Lower lobe of right lung (tissue), 2 donors: Measurements from ENCODE around the gene GMPR2. TPM values are rescaled to one million over a fixed set of nuclear protein-coding genes. Genes with fewer than 3 reads are reported as not detected.

ENCODE experiments used
- ATAC-seq, 2 donors: fragments of 200-7000 bp; cut with Tn5 transposase; one replicate each; pipeline ENCODE4 v1.9.1; 2020 to 2022; ENCODE audit warnings: mild to moderate bottlenecking in 2 of 2, moderate library complexity in 2 of 2
- DNase-seq: peaks from one replicate; pipeline ENCODE4 v3.0.0-alpha.2; 2020
- H3K27ac ChIP-seq: fragments of 200-600 bp; one replicate; pipeline ENCODE4 v1.8.0; 2022
- H3K27me3 ChIP-seq: fragments of 200-600 bp; one replicate; pipeline ENCODE4 v1.8.0; 2022; ENCODE audit warnings: low read depth
- H3K36me3 ChIP-seq: fragments of 200-600 bp; one replicate; pipeline ENCODE4 v1.8.0; 2022; ENCODE audit warnings: mild to moderate bottlenecking
- H3K4me1 ChIP-seq: fragments of 200-600 bp; one replicate; pipeline ENCODE4 v1.8.0; 2022
- H3K4me3 ChIP-seq: fragments of 200-600 bp; one replicate; pipeline ENCODE4 v1.8.0; 2022; ENCODE audit warnings: mild to moderate bottlenecking
- H3K9me3 ChIP-seq: fragments of 200-600 bp; one replicate; pipeline ENCODE4 v1.8.0; 2022
- CTCF ChIP-seq: fragments of 200-600 bp; IDR thresholded peaks from one replicate; pipeline ENCODE4 v1.8.0; 2022; ENCODE audit warnings: antibody characterized with exemption, mild to moderate bottlenecking
- intact Hi-C: fragments of 100-400 bp; cut with DNase I; formaldehyde crosslinking; loops from one replicate; pipeline ENCODE4 v1.11.0; 2022
- total RNA-seq: library from RNA; stranded (reverse); fragmentation: NEBNext Ultra II Directional; extraction: Animal tissue kit (Norgen Biotek cat#: 25700); gene quantifications from one replicate; pipeline ENCODE4 v1.2.1, GENCODE V29; 2021
- donor health status: DM: no; HTN: yes; CAD: no; lungs with severe emphysema.

The GMPR2 gene
- total RNA-seq, 1 donor from 2014 or later: 72.3 TPM

DNA sequence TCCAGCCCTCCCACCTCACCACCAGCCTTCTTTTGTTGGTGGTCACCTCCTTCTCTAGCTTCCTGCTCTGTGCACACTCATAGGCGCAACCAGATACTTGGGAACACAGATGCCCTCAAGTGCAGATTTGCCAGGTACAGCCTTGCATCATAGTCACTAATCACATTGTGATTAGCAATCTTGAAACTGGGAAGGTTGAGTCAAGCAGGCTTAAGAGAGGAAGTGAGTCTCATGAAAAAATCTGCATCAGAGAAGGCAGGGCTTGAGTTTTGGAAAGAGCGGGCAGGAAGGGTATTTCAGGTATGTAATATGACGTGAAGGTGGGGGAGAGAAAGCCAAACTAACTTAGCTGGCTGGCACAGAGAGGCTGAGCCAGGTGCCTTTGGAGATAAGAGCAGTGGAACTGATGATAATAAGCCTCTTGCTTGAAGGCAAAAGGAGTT lies 41.4 kb downstream of the GMPR2 start:
- no peak for TF ChIP-seq CTCF
- Histone ChIP-seq H3K9me3 (no peaks in the 10 kb centered on the region), H3K27ac (peak overlapping the region; percentile 98), H3K4me1 (peaks cover 75% of the 10 kb centered on the region), H3K36me3 (peaks cover 11% of the 10 kb centered on the region), H3K4me3 (no peak overlapping the region), H3K27me3 (no peaks in the 10 kb centered on the region)
- ATAC-seq (peak; percentile 64 to 72), DNase-seq (no peak)
- intact Hi-C loops: no loop called here

DNA sequence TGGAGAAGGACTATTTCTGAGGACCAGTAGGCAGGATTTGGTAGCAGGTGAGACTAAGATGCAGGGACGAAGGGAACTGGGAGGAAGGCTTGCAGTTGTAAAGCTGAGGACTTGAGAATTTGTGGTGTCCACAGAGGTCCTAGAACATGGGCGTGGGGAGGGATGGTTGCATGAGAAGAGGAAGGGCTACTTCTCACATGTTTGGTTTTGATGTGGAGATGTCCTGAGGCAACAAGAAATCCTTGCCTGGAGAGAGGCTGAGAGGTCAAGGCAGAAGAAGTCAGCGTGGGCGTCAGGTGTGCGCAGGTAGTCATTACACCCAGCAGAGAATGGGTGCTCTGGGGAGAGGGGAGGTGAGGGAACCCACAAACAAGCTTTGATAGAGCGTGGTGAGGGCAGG lies 44.3 kb downstream of the GMPR2 start:
- no peak for ATAC-seq
- no peak for TF ChIP-seq CTCF
- no peaks in the 10 kb centered on the region for H3K9me3 ChIP-seq
- H3K4me3 ChIP-seq: no peak overlapping the region
- intact Hi-C loops: no loop called here
- no peak overlapping the region for H3K27ac ChIP-seq
- no peaks in the 10 kb centered on the region for H3K36me3 ChIP-seq
- peak; percentile 47 for DNase-seq
- no peaks in the 10 kb centered on the region for H3K27me3 ChIP-seq
- H3K4me1 ChIP-seq: peaks cover 84% of the 10 kb centered on the region

- H3K27me3 ChIP-seq: no peaks in the 10 kb centered on the region
- intact Hi-C loops: no loop called here
- H3K36me3 ChIP-seq: no peaks in the 10 kb centered on the region
- peaks cover 84% of the 10 kb centered on the region for H3K4me1 ChIP-seq
- ATAC-seq (peak; percentile 13 to 56), DNase-seq (peak; percentile 77)
- no peaks in the 10 kb centered on the region for H3K9me3 ChIP-seq
- H3K27ac ChIP-seq: no peak overlapping the region
- TF ChIP-seq CTCF: no peak
- H3K4me3 ChIP-seq: no peak overlapping the region
These were observed 45.0 kb downstream of the GMPR2 start for GRCh38 chr14:24277606-24278321.

DNA sequence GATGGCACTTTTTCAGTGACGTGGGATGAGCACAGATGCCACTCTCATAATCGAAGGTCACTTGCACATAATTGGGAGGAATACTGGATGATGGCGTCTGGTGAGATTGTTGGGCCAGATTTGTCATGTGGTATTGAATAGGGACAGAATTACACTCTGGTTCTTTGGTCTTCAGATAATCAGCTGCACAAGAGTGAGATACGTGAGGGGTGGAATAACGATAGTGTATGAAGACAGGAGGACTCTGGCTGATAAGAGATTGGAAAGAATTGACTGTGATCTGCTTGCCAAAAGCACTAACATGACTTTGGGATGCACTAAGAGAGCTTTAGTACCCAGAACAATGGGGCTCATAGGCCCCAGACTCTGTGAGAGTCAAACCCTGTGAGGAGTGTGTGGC lies 45.7 kb downstream of the GMPR2 start:
- no peak for TF ChIP-seq CTCF
- no peaks in the 10 kb centered on the region for H3K36me3 ChIP-seq
- H3K4me3 ChIP-seq: no peak overlapping the region
- intact Hi-C loops: no loop called here
- H3K27ac ChIP-seq: no peak overlapping the region
- H3K9me3 ChIP-seq: no peaks in the 10 kb centered on the region
- DNase-seq: no peak
- ATAC-seq: no peak
- H3K27me3 ChIP-seq: no peaks in the 10 kb centered on the region
- H3K4me1 ChIP-seq: peaks cover 79% of the 10 kb centered on the region

- Histone ChIP-seq H3K36me3 (no peaks in the 10 kb centered on the region), H3K27ac (no peak overlapping the region), H3K27me3 (no peaks in the 10 kb centered on the region), H3K9me3 (no peaks in the 10 kb centered on the region), H3K4me1 (peaks cover 68% of the 10 kb centered on the region), H3K4me3 (no peak overlapping the region)
- DNase-seq (no peak), ATAC-seq (peak in 1 of 2 donors; percentile 13)
- intact Hi-C loops: no loop called here
- TF ChIP-seq CTCF: peak; percentile 25
These were observed 46.8 kb downstream of the GMPR2 start for GRCh38 chr14:24279301-24280186.
